T-helper 2 cell (primary cell): ENCODE measurements around the gene SPTAN1.
"Not testable (repeated sequence)": the region's sequence is repeated elsewhere in the genome, so short reads cannot be mapped to it uniquely, and the experiment has no call there.

Experiments used
- DNase-seq, 5 experiments: peaks; one replicate each; pipeline versions ENCODE4 v3.0.0 to v3.0.0-alpha.2; 2012 to 2022

The SPTAN1 gene

GRCh38 chr9:128634111-128634510 lies 81.7 kb downstream of the SPTAN1 start:
- no peak for DNase-seq

DNA sequence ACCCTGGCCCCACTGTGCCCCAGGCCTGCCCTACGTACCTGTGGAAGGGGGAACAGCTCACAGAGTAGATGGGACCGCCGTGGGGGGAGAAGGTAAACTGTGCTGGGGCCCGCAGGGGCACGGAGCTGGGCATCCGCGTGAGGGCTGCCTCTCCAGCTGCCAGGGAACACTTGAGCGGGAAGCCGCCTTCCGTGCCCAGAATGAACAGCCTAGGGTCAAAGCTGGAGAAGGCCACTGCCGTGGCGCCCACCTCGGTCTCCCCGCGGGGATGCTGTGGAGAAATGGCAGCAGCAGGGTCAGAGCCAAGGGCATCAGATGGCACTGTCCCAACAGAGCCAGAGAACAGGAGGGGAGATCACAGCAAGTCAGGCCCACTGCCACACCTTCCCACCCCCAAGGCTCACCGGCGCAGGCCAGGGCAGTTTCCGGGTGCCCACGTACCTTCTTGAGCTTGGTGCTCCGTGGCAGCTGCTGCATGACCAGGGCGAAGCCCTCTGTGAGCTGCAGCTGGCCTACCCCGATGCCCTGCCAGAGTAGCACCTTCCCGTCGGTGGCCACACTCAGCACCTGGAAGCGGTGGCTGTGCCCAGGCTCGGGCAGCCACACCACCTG lies 82.4 kb downstream of the SPTAN1 start:
- no peak for DNase-seq

GRCh38 chr9:128635266-128636023 lies 83.1 kb downstream of the SPTAN1 start:
- no peak for DNase-seq

DNA sequence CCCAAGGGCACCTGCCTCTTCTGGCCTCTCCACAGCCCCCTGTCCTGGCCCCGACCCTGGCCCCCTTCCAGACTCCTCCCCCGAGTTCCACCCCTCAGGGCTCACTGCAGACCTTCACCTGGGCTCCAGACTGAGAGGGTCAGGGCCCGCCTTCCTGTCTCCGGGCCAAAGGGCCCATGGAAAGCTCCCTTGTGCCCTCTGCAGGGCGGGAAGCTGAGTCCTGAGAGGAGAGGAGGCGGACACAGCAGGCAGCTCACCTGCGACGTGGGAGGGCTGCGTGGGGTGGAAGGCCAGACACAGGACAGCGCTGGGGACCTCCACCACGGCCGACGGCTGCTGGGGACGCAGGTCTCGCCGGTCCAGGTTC lies 83.6 kb downstream of the SPTAN1 start:
- no peak for DNase-seq

DNA sequence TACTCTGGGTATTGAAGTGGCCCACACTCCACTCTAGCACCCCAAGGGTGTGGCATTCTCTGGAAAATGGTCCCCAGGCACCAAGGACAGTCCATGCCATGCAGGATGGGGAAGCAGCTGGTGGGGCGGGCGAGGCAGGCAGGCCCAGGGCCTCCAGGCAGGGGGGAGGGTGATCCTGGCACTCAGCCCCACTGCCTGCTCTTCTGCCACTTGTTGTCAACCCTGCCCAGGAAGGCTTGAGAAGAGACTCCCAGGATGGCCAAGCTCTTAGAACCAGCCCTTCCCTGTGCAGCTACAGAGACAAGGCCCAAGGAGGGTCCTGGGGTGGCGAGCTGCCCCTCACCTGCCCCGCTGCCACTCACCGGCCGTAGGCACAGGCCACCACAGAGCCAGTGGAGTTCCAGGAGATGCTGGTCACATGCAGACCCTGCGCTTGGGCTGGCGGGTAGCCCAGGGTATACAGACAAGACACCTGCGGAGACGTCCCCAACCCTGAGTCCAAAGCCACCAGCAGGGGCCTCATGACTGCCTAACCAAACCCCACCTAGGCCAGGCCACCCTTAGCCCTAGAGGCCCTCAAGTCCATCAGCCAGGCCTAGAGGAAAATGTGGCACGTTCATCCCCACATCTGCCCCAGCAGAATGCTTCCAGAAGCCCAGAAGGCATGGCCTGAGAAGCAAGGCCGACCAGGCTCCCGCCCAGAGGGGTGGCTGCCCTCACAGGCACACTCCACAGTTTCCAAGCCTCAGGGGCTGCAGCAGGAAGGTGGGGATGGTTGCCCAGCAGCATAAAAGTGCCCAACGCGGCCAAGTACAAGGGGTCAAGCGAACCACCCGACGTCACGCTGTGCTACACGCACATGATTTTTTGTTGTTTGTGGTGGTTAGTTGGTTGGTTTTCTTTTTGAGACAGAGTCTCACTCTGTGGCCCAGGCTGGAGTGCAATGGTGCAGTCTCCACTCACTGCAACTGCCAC lies 84.5 kb downstream of the SPTAN1 start:
- DNase-seq: no peak

DNA sequence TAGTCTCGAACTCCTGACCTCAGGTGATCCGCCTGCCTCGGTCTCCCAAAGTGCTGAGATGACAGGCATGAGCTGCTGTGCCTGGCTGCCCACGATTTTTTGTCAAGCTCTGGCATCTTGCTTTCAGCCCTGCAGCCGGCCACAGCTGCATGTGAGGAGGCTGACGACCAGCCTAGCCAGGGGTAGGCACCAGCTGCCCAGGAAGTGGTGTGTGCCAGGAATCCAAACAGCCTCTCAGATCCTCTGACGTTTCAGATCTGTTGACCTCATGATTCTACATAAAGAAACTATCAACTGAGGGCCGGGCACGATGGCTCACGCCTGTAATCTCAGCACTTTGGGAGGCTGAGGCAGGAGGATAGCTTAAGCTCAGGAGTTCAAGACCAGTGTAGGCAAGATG lies 85.3 kb downstream of the SPTAN1 start:
- no peak for DNase-seq

- no peak for DNase-seq
Observed at GRCh38 chr9:128638580-128638979, 86.2 kb downstream of the SPTAN1 start.

DNA sequence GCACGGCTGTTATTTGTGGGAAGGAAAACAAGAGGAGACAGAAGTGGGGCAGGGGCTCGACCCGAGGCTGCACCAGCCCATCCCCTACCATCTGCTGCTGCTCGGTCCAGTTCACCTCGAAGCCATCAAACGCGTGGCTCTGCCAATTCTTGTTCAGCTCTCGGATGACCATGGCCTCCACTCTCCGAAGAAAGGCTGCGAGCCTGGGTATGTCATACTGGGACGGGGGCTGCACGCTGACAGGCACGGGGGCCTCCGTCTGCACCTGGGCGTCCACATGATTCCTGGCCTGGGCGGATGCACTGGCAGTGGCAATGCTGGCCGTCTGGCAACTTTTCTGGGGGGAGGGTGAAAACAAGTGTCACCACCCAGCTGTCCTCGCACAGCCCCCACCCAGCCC lies 88.2 kb downstream of the SPTAN1 start:
- DNase-seq: no peak

DNA sequence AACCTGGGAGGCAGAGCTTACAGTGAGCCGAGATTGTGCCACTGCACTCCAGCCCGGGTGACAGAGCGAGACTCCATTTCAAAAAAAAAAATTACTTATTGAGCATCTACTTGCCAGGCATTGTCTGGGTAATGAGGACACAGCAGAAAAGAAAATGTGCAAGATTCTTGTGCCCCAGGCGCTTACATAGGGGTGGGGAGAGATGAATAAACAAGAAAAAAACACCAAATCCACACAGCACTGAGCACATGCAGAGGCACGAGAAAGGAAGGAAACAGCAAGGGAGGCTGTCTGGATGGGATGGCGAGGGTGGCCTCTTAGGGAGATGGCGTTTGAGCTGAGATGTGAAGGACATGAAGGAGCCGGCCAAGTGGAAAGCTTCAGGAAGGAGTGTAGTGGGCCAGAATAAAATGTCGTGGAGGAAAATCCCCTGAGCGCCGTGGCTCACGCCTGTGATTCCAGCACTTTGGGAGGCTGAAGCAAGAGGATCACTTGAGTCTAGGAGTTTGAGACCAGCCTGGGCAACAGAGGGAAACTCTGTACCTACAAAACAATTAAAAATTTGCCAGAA lies 90.4 kb downstream of the SPTAN1 start:
- DNase-seq: no peak

DNA sequence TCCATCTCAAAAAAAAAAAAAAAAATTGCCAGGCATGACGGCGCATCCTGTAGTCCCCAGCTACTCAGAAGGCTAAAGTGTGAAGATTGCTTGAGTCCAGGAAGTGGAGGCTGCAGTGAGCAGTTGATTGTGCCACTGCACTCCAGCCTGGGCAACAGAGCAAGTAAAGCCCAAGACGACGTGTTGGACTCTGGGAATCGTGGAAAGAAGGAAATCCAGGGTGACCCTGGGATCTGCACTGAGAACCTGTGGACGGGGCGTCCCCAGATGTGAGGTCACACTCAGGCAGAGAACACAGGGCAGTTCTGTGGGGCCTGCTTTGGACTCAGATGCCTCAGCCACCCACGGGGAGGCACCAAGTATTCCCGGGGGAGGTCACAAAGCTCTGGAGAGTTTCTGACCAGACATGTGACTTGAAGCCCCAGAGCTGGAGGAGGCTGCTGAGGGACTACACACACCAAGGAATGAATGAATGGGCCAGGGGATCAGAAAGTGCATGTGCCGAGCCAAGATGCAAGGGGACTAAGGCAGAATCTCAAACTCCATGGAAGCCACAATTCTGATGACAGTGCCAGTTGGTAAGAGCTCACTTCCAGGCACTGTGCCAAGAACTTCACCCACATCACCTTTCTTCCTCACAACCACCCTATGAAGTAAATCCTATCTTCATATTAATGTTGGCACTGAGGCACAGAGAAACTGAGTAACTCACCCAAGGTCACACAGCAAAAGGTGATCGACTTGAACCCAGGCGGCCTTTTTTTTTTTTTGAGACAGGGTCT lies 91.3 kb downstream of the SPTAN1 start:
- peak in 1 of 5 experiments; percentile 33 for DNase-seq

- peak; percentile 23 to 71 (median 55) for DNase-seq
Observed at GRCh38 chr9:128648206-128648605, 95.8 kb downstream of the SPTAN1 start.

DNA sequence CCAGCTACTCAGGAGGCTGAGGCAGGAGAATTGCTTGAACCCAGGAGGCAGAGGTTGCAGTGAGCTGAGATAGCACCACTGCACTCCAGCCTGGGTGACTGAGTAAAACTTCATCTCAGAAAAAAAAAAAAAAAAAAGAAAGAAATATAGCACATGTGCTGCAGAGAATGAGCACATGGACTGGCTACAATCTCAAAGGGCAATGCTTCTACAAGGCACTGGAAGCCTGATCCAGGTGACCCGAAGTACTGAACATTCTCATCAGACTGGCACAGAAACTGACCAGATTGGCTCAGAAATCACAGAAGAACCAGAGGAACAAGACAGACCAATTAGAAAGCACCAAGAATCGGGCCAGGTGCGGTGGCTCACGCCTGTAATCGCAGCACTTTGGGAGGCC lies 99.4 kb downstream of the SPTAN1 start:
- no peak for DNase-seq

GRCh38 chr9:128653908-128654307 lies 101.5 kb downstream of the SPTAN1 start:
- DNase-seq: no peak

DNA sequence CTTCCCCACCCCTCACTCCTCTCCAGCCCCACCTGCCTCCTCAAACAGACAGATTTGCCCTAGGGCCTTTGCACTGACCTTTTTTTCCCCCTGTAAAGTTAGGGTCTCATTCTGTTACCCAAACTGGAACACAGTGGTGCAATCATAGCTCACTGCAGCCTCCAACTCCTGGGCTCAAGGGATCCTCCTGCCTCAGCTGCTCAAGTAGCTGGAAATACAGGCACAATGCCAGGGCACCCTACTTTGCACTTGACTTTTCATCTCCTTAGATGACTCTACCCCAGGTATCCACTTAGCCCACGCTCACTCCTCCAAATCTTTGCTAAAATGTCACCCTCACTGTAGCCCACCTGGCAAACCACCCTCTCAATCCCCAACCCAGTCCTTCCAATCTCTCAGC lies 102.1 kb downstream of the SPTAN1 start:
- DNase-seq: no peak

- DNase-seq: peak; percentile 91 to 97 (median 95)
Observed at GRCh38 chr9:128656416-128657343, 104.3 kb downstream of the SPTAN1 start, which contains the start of gene DYNC2I2. Gene DYNC2I2, minus strand, starts transcription at chr9:128656847. Its CDS starts 121 bp downstream, at chr9:128656726.

- no peak for DNase-seq
Observed at GRCh38 chr9:128657344-128657704, 104.9 kb downstream of the SPTAN1 start.

GRCh38 chr9:128657796-128658195 lies 105.4 kb downstream of the SPTAN1 start:
- no peak for DNase-seq

DNA sequence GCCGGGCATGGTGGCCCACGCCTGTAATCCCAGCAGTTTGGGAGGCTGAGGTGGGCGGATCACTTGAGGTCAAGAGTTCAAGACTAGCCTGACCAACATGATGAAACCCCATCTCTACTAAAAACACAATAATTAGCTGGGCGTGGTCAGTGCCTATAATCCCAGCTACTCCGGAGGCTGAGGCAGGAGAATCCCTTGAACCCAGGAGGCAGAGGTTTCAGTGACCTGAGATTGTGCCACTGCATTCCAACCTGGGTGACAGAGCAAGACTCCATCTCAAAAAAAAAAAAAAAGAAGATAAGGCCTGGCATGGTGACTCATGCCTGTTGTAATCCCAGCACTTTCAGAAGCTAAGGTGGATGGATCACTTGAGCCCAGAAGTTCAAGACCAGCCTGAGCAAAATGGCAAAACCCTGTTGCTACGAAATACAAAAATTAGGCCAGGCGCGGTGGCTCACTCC lies 114.1 kb downstream of the SPTAN1 start:
- DNase-seq: not testable (repeated sequence)

- DNase-seq: no peak
Observed at GRCh38 chr9:128669786-128670185, 117.4 kb downstream of the SPTAN1 start.

DNA sequence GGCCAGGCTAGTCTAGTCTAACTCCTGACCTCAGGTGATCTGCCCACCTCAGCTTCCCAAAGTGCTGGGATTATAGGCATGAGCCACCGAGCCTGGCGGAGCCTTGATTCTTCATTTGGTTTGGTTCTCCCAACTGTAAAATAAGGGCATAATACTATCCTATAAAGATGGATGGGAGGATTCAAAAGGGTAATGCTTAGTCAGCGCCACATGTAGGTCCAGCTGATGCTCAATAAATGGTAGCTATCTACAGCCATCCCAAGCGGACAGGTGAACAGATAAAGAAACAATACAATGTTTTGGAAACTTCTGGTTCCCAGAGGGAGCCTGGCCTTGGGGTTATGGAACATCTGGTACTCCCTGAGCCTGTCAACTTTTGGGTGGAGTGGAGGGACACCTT lies 123.0 kb downstream of the SPTAN1 start:
- DNase-seq: no peak

- no peak for DNase-seq
Observed at GRCh38 chr9:128677794-128678193, 125.4 kb downstream of the SPTAN1 start.
